Uterus (tissue), 2 donors: Measurements from ENCODE around the gene FOLR3.
"Not testable (repeated sequence)": the region's sequence is repeated elsewhere in the genome, so short reads cannot be mapped to it uniquely, and the experiment has no call there.

Experiments used
- CTCF ChIP-seq, 4 experiments: fragments of 200-600 bp in 2 of 4; fragments of 450-650 bp in 2 of 4; sonication (generic) in 2 of 4; IDR thresholded peaks; one replicate each; pipeline ENCODE4 v1.5.1; 2016 to 2019; ENCODE audit warnings: antibody characterized with exemption in 4 of 4, mild to moderate bottlenecking in 2 of 4, moderate library complexity in 1 of 4
- POLR2A ChIP-seq, 2 donors: fragments of 450-650 bp; IDR thresholded peaks; one replicate each; pipeline ENCODE4 v1.6.1; 2016; ENCODE audit warnings: antibody characterized with exemption in 2 of 2, mild to moderate bottlenecking in 1 of 2, moderate library complexity in 1 of 2

- TF ChIP-seq CTCF, POLR2A (IDR thresholded peaks at IDR 0.05): not testable (repeated sequence)
Measured at GRCh38 chr11:72169046-72169555, 33.6 kb downstream of the FOLR3 start.
